Measurements from ENCODE around the gene CFAP210. TPM values are rescaled to one million over a fixed set of nuclear protein-coding genes. Genes with fewer than 3 reads are reported as not detected.

CFAP210 gene
- total and polyA plus RNA-seq, 9 of the 15 experiments (the other 6 are each of a cell fraction or from before 2014, with no cell fraction given), result 0.75 to 3.6 (median 1.3) TPM

DNA sequence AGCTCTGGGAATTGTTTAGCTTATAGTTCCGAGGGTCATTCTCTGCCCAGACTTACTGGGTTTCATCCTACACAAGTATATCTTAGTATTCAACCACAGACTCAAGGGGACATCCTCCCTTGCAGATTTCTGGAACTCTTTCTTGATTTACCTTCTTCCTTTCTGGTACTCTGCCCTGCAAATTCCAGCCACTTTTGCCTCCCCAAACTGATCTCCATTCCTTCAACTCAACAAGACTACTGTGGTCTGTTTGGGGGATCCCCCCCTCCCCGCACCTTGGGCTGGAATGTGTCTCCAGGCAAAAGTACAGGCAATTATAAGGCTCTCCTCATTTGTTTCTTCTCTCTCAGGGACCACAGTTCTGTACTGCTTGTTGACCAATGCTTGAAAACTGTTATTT, 13.4 kb upstream of the CFAP210 start (continued):
- TF ChIP-seq, protein P1, sequence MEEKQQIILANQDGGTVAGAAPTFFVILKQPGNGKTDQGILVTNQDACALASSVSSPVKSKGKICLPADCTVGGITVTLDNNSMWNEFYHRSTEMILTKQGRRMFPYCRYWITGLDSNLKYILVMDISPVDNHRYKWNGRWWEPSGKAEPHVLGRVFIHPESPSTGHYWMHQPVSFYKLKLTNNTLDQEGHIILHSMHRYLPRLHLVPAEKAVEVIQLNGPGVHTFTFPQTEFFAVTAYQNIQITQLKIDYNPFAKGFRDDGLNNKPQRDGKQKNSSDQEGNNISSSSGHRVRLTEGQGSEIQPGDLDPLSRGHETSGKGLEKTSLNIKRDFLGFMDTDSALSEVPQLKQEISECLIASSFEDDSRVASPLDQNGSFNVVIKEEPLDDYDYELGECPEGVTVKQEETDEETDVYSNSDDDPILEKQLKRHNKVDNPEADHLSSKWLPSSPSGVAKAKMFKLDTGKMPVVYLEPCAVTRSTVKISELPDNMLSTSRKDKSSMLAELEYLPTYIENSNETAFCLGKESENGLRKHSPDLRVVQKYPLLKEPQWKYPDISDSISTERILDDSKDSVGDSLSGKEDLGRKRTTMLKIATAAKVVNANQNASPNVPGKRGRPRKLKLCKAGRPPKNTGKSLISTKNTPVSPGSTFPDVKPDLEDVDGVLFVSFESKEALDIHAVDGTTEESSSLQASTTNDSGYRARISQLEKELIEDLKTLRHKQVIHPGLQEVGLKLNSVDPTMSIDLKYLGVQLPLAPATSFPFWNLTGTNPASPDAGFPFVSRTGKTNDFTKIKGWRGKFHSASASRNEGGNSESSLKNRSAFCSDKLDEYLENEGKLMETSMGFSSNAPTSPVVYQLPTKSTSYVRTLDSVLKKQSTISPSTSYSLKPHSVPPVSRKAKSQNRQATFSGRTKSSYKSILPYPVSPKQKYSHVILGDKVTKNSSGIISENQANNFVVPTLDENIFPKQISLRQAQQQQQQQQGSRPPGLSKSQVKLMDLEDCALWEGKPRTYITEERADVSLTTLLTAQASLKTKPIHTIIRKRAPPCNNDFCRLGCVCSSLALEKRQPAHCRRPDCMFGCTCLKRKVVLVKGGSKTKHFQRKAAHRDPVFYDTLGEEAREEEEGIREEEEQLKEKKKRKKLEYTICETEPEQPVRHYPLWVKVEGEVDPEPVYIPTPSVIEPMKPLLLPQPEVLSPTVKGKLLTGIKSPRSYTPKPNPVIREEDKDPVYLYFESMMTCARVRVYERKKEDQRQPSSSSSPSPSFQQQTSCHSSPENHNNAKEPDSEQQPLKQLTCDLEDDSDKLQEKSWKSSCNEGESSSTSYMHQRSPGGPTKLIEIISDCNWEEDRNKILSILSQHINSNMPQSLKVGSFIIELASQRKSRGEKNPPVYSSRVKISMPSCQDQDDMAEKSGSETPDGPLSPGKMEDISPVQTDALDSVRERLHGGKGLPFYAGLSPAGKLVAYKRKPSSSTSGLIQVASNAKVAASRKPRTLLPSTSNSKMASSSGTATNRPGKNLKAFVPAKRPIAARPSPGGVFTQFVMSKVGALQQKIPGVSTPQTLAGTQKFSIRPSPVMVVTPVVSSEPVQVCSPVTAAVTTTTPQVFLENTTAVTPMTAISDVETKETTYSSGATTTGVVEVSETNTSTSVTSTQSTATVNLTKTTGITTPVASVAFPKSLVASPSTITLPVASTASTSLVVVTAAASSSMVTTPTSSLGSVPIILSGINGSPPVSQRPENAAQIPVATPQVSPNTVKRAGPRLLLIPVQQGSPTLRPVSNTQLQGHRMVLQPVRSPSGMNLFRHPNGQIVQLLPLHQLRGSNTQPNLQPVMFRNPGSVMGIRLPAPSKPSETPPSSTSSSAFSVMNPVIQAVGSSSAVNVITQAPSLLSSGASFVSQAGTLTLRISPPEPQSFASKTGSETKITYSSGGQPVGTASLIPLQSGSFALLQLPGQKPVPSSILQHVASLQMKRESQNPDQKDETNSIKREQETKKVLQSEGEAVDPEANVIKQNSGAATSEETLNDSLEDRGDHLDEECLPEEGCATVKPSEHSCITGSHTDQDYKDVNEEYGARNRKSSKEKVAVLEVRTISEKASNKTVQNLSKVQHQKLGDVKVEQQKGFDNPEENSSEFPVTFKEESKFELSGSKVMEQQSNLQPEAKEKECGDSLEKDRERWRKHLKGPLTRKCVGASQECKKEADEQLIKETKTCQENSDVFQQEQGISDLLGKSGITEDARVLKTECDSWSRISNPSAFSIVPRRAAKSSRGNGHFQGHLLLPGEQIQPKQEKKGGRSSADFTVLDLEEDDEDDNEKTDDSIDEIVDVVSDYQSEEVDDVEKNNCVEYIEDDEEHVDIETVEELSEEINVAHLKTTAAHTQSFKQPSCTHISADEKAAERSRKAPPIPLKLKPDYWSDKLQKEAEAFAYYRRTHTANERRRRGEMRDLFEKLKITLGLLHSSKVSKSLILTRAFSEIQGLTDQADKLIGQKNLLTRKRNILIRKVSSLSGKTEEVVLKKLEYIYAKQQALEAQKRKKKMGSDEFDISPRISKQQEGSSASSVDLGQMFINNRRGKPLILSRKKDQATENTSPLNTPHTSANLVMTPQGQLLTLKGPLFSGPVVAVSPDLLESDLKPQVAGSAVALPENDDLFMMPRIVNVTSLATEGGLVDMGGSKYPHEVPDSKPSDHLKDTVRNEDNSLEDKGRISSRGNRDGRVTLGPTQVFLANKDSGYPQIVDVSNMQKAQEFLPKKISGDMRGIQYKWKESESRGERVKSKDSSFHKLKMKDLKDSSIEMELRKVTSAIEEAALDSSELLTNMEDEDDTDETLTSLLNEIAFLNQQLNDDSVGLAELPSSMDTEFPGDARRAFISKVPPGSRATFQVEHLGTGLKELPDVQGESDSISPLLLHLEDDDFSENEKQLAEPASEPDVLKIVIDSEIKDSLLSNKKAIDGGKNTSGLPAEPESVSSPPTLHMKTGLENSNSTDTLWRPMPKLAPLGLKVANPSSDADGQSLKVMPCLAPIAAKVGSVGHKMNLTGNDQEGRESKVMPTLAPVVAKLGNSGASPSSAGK (IDR thresholded peaks at IDR 0.05), result no peak
- no peak for TF ChIP-seq ZNF551 (CRISPR knock-in tag; IDR thresholded peaks at IDR 0.05)
- no peak for TF ChIP-seq MXD1 (CRISPR knock-in tag; IDR thresholded peaks at IDR 0.05; ENCODE audit: borderline replicate concordance, poor library complexity, severe bottlenecking)
- no peak for TF ChIP-seq PRMT5 (CRISPR knock-in tag; IDR thresholded peaks at IDR 0.05)
- no peak for TF ChIP-seq ZFP91 (CRISPR knock-in tag; IDR thresholded peaks at IDR 0.05)
- no peak for TF ChIP-seq BRF1 (IDR thresholded peaks at IDR 0.05; ENCODE audit: borderline replicate concordance, extremely low read depth, insufficient read length)
- no peak for TF ChIP-seq RREB1 (CRISPR knock-in tag; IDR thresholded peaks at IDR 0.05)
- no peak for TF ChIP-seq ZNF561 (CRISPR knock-in tag; conservative IDR thresholded peaks at IDR 0.05)
